Gastroesophageal sphincter (tissue), 4 donors: ENCODE results near the gene CDCA5. TPM values are rescaled to one million over a fixed set of nuclear protein-coding genes. Genes with fewer than 3 reads are reported as not detected.

Experiments used
- ATAC-seq: fragments of 150-250 bp; one replicate; pipeline ENCODE4 v1.9.1; 2016; ENCODE audit warnings: mild to moderate bottlenecking, moderate library complexity
- H3K27ac ChIP-seq, 4 donors: fragments of 200-600 bp; sonication (generic) in 3 of 4; 1 replicate in 3 of 4; 2 replicates in 1 of 4; pipeline ENCODE4 v1.5.1; 2016 to 2019
- H3K27me3 ChIP-seq: fragments of 200-600 bp; sonication (generic); one replicate; pipeline ENCODE4 v1.5.1; 2019
- H3K36me3 ChIP-seq, 2 donors: fragments of 200-600 bp; sonication (generic); one replicate each; pipeline ENCODE4 v1.5.1; 2019; ENCODE audit warnings: control low read depth in 1 of 2
- H3K4me1 ChIP-seq, 3 donors: fragments of 200-600 bp; sonication (generic); 1 replicate in 2 of 3; 2 replicates in 1 of 3; pipeline ENCODE4 v1.5.1; 2016 to 2019; ENCODE audit warnings: control low read depth in 2 of 3
- H3K4me3 ChIP-seq, 2 donors: fragments of 200-600 bp; sonication (generic); one replicate each; pipeline ENCODE4 v1.5.1; 2019; ENCODE audit warnings: mild to moderate bottlenecking in 1 of 2, moderate library complexity in 1 of 2
- H3K9me3 ChIP-seq, 3 donors: fragments of 200-600 bp; sonication (generic); one replicate each; pipeline ENCODE4 v1.5.1; 2017 to 2019; ENCODE audit warnings: control low read depth in 2 of 3
- EP300 ChIP-seq: sonication (generic); formaldehyde crosslinking; IDR thresholded peaks from one replicate; pipeline ENCODE4 v1.6.1; 2017; ENCODE audit warnings: antibody characterized with exemption, mild to moderate bottlenecking
- POLR2A ChIP-seq, 2 donors: fragments of 450-650 bp; IDR thresholded peaks; one replicate each; pipeline ENCODE4 v1.6.1; 2017; ENCODE audit warnings: antibody characterized with exemption in 2 of 2, mild to moderate bottlenecking in 2 of 2, moderate library complexity in 1 of 2
- POLR2AphosphoS5 ChIP-seq: sonication (generic); formaldehyde crosslinking; IDR thresholded peaks from one replicate; pipeline ENCODE4 v1.6.1; 2017; ENCODE audit warnings: antibody characterized with exemption
- WGBS, 2 donors: methylation state at CpG; one replicate each; pipeline ENCODE4 v1.1.5; 2018; ENCODE audit warnings: low coverage in 1 of 2; 5-methylcytosine and 5-hydroxymethylcytosine counted together
- total RNA-seq, 4 donors: library from RNA; depleted of rRNA; stranded (reverse); fragments of >200 nt; gene quantifications; one replicate each; pipeline ENCODE4 v1.1.0, GENCODE V29; 2016
- TF ChIP-seq, protein P1 (sequence below), 4 experiments: fragments of 200-600 bp in 2 of 4; fragments of 450-650 bp in 2 of 4; sonication (generic) in 1 of 4; IDR thresholded peaks; one replicate each; pipeline ENCODE4 v1.5.1; 2017 to 2019; ENCODE audit warnings: antibody characterized with exemption in 4 of 4, mild to moderate bottlenecking in 2 of 4, moderate library complexity in 2 of 4

Gene CDCA5
- total RNA-seq, 4 donors from 2014 or later: 0.78 to 1.7 (median 0.99) TPM

DNA sequence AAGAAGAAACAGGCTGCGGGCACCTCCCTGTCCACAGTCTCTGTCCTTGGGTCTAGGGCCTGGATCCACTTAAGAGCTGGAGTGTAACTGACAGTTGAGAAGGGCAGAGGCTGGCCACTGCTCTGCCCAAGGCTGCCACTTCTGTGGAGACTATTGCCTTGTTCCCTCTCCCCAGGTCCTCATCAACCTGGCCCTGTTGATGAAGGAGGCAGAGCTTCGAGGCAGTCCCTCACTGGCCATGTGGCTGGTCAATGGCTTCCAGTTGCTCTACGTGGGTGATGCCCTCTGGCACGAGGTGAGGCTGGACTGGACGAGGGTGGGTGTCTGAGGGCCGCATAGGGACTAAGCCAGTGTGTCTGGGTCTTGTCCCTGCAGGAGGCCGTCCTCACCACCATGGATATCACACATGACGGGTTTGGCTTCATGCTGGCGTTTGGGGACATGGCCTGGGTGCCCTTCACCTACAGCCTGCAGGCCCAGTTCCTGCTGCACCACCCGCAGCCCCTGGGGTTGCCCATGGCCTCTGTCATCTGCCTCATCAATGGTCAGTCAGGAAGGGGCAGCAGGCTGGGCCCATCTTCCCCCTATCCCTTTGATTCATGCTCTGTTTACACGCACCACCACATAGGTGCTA lies 30.8 kb upstream of the CDCA5 start:
- Histone ChIP-seq H3K36me3 (peaks cover 0 to 43% of the 10 kb centered on the region in 2 donors), H3K27ac (no peak overlapping the region), H3K9me3 (no peaks in the 10 kb centered on the region), H3K4me1 (peaks cover 7 to 74% (median 31%) of the 10 kb centered on the region in 3 donors), H3K27me3 (no peaks in the 10 kb centered on the region), H3K4me3 (no peak overlapping the region)
- 75 to 100% methylated on average over 1 to 6 of the region's 11 CpGs for WGBS, 2 donors
- TF ChIP-seq, protein P1, sequence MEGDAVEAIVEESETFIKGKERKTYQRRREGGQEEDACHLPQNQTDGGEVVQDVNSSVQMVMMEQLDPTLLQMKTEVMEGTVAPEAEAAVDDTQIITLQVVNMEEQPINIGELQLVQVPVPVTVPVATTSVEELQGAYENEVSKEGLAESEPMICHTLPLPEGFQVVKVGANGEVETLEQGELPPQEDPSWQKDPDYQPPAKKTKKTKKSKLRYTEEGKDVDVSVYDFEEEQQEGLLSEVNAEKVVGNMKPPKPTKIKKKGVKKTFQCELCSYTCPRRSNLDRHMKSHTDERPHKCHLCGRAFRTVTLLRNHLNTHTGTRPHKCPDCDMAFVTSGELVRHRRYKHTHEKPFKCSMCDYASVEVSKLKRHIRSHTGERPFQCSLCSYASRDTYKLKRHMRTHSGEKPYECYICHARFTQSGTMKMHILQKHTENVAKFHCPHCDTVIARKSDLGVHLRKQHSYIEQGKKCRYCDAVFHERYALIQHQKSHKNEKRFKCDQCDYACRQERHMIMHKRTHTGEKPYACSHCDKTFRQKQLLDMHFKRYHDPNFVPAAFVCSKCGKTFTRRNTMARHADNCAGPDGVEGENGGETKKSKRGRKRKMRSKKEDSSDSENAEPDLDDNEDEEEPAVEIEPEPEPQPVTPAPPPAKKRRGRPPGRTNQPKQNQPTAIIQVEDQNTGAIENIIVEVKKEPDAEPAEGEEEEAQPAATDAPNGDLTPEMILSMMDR (IDR thresholded peaks at IDR 0.05): no peak
- TF ChIP-seq POLR2A (IDR thresholded peaks at IDR 0.05) (no peak), EP300 (no peak), POLR2AphosphoS5 (no peak)
- ATAC-seq: no peak

GRCh38 chr11:65113839-65114238 lies 30.0 kb upstream of the CDCA5 start:
- Histone ChIP-seq H3K27ac (no peak overlapping the region), H3K4me1 (peaks cover 7 to 74% (median 31%) of the 10 kb centered on the region in 3 donors), H3K27me3 (no peaks in the 10 kb centered on the region), H3K36me3 (peaks cover 0 to 43% of the 10 kb centered on the region in 2 donors), H3K9me3 (no peaks in the 10 kb centered on the region), H3K4me3 (no peak overlapping the region)
- ATAC-seq: no peak
- TF ChIP-seq, protein P1 (IDR thresholded peaks at IDR 0.05): no peak
- TF ChIP-seq POLR2AphosphoS5 (no peak), EP300 (no peak), POLR2A (IDR thresholded peaks at IDR 0.05) (no peak)
- 31 to 64% methylated on average over 3 to 6 of the region's 6 CpGs for WGBS, 2 donors

GRCh38 chr11:65113361-65113756 lies 29.5 kb upstream of the CDCA5 start:
- Histone ChIP-seq H3K9me3 (no peaks in the 10 kb centered on the region), H3K27me3 (no peaks in the 10 kb centered on the region), H3K4me3 (peak overlapping the region in 1 of 2 donors; percentile 56), H3K4me1 (peaks cover 7 to 72% (median 31%) of the 10 kb centered on the region in 3 donors), H3K36me3 (peaks cover 0 to 43% of the 10 kb centered on the region in 2 donors), H3K27ac (peak overlapping the region in 3 of 4 donors; percentile 75 to 84 (median 81))
- WGBS, 2 donors: 13 to 20% methylated on average over 1 to 6 of the region's 14 CpGs
- no peak for ATAC-seq
- no peak for TF ChIP-seq POLR2A (IDR thresholded peaks at IDR 0.05)
- TF ChIP-seq, protein P1 (IDR thresholded peaks at IDR 0.05): no peak
- TF ChIP-seq POLR2AphosphoS5: no peak
- no peak for TF ChIP-seq EP300

DNA sequence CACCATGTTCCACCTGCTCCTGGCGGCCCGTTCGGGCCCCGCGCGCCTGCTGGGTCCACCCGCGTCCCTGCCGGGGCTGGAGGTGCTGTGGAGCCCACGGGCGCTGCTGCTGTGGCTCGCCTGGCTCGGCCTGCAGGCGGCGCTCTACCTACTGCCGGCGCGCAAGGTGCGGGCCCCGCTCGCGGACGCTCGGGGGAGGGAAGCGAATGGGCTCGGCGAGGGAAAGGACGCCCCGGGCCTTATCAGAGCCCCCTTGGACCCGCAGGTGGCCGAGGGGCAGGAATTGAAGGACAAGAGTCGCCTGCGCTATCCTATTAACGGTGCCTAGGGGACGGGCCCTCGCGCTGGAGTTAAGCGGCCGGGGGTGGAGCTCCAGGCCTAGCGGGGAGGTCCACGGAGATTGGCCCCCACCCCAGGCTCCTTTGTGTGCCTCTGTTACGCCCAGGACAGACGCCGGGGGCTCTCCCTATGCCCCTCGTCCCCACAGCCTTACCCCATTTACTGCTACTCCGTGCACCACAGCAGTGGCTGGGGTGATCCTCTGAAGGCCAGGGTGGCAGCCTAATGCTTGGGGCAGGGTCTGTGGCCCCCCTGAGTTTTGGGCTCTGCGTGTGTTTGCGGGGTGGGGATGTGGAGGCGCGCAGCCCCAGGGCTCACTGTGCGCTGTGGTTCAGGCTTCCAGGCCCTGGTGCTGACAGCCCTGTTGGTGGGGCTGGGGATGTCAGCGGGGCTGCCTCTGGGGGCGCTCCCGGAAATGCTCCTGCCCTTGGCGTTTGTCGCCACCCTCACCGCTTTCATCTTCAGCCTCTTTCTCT lies 28.9 kb upstream of the CDCA5 start:
- ATAC-seq: peak; percentile 56
- H3K27ac ChIP-seq: peak overlapping the region in 3 of 4 donors; percentile 75 to 84 (median 81)
- peak overlapping the region; percentile 36 to 56 for H3K4me3 ChIP-seq
- no peaks in the 10 kb centered on the region for H3K9me3 ChIP-seq
- peaks cover 7 to 66% (median 31%) of the 10 kb centered on the region in 3 donors for H3K4me1 ChIP-seq
- peaks cover 0 to 45% of the 10 kb centered on the region in 2 donors for H3K36me3 ChIP-seq
- TF ChIP-seq EP300 (no peak), POLR2AphosphoS5 (peak; percentile 36), POLR2A (IDR thresholded peaks at IDR 0.05) (no peak)
- TF ChIP-seq, protein P1 (IDR thresholded peaks at IDR 0.05): peak in 3 of 4 experiments; percentile 89 to 94 (median 93)
- WGBS, 2 donors: no CpG with 5 or more reads among the region's 57 CpGs
- H3K27me3 ChIP-seq: no peaks in the 10 kb centered on the region
